HepG2 (cell line): ENCODE measurements around the gene MARS1. TPM values are rescaled to one million over a fixed set of nuclear protein-coding genes. Genes with fewer than 3 reads are reported as not detected.

Source experiments
- ATAC-seq: fragments of 200-7000 bp; cut with Tn5 transposase; 3 replicates; pipeline ENCODE4 v1.9.1; 2020; ENCODE audit warnings: mild to moderate bottlenecking, moderate library complexity
- BruUV-seq: library from RNA; stranded (reverse); fragments of 400-500 nt; replicated peaks from 2 replicates; lab custom pipeline; 2021; lab: Mats Ljungman, UMichigan
- CTCF ChIA-PET: fragments of 300-600 bp; formaldehyde crosslinking; extraction: SDS; loops from one replicate; lab custom pipeline; 2021; ENCODE audit warnings: low total read pairs, inconsistent platforms, low intra/inter-chr PET ratio; lab: Yijun Ruan, JAX
- POLR2A ChIA-PET: fragments of 350-600 bp; sonication (Branson Sonifier 250); formaldehyde crosslinking; loops from one replicate; lab custom pipeline; 2020; ENCODE audit warnings: antibody characterized with exemption, inconsistent platforms; lab: Yijun Ruan, JAX
- DNase-seq: peaks from one replicate; pipeline ENCODE4 v3.0.0-alpha.2; 2015; ENCODE audit warnings: low spot score
- FAIRE-seq: peaks from 3 replicates; lab custom pipeline; 2011; peaks lifted over from hg19 to GRCh38; lab: Jason Lieb, UNC
- H2AFZ ChIP-seq: one replicate; pipeline ENCODE4 v1.6.1; 2011; ENCODE audit warnings: low read length, inconsistent platforms
- H3K27ac ChIP-seq: fragments of 300-600 bp; 3 replicates; pipeline ENCODE4 v1.8.0; 2011; ENCODE audit warnings: mixed run types, mild to moderate bottlenecking, mixed read lengths, low read length, inconsistent platforms; ENCODE audit not compliant: insufficient read depth; ENCODE audit errors: extremely low read length
- H3K27me3 ChIP-seq, 2 experiments: fragments of 200-600 bp in 1 of 2; 2 replicates in 1 of 2; 3 replicates in 1 of 2; pipeline versions ENCODE4 v1.6.0 to v1.8.0; 2011; ENCODE audit warnings: low read length in 2 of 2, mild to moderate bottlenecking in 2 of 2, moderate library complexity in 2 of 2, inconsistent platforms in 1 of 2; ENCODE audit not compliant: insufficient read depth in 2 of 2, control insufficient read depth in 1 of 2
- H3K36me3 ChIP-seq, 2 experiments: fragments of 200-600 bp in 1 of 2; replicated peaks in 1 of 2; 2 replicates in 1 of 2; 3 replicates in 1 of 2; pipeline versions ENCODE4 v1.5.1 to v1.8.0; 2011; ENCODE audit warnings: low read length in 2 of 2, inconsistent platforms in 1 of 2; ENCODE audit not compliant: insufficient read depth in 2 of 2, control insufficient read depth in 1 of 2
- H3K4me1 ChIP-seq: 2 replicates; pipeline ENCODE4 v1.5.1; 2012; ENCODE audit warnings: low read length, inconsistent platforms; ENCODE audit not compliant: insufficient read depth
- H3K4me2 ChIP-seq: 2 replicates; pipeline ENCODE4 v1.6.0; 2011; ENCODE audit warnings: low read depth, low read length, inconsistent platforms
- H3K4me3 ChIP-seq, 3 experiments: fragments of 200-600 bp in 1 of 3; sonication (generic), shearing (Covaris generic) in 1 of 3; replicated peaks in 1 of 3; 2 replicates each; pipeline ENCODE4 v1.5.1; 2011 to 2016; ENCODE audit warnings: low read length in 3 of 3, inconsistent platforms in 2 of 3, low read depth in 2 of 3, mild to moderate bottlenecking in 2 of 3, control low read depth in 1 of 3, mixed read lengths in 1 of 3; ENCODE audit not compliant: insufficient read depth in 1 of 3
- H3K79me2 ChIP-seq: one replicate; pipeline ENCODE4 v1.6.1; 2011; ENCODE audit warnings: low read length, inconsistent platforms; ENCODE audit not compliant: insufficient read depth
- H3K9ac ChIP-seq: 2 replicates; pipeline ENCODE4 v1.6.0; 2011; ENCODE audit warnings: mild to moderate bottlenecking, low read depth, low read length, inconsistent platforms; ENCODE audit not compliant: insufficient read depth
- H3K9me3 ChIP-seq: 2 replicates; pipeline ENCODE4 v1.5.1; 2012; ENCODE audit warnings: mild to moderate bottlenecking, low read length
- H4K20me1 ChIP-seq: 2 replicates; pipeline ENCODE4 v1.6.0; 2011; ENCODE audit warnings: inconsistent platforms, mild to moderate bottlenecking, low read length, moderate library complexity; ENCODE audit not compliant: insufficient read depth
- AFF4 ChIP-seq: sonication (generic); formaldehyde crosslinking; IDR thresholded peaks from 2 replicates; pipeline ENCODE4 v1.4.0; 2020; ENCODE audit warnings: missing genetic modification reagents
- AGO2 ChIP-seq: fragments of 200-400 bp; formaldehyde crosslinking; optimal IDR thresholded peaks from 2 replicates; pipeline ENCODE3; 2017; ENCODE audit warnings: mild to moderate bottlenecking, low read depth, low read length, moderate library complexity
- CREB3 ChIP-seq: sonication (generic); formaldehyde crosslinking; IDR thresholded peaks from 2 replicates; pipeline ENCODE4 v1.5.0; 2020; ENCODE audit warnings: missing genetic modification reagents
- EHMT2 ChIP-seq: fragments of 200-600 bp; sonication (generic); IDR thresholded peaks from 2 replicates; pipeline ENCODE4 v1.7.0; 2017; ENCODE audit warnings: antibody characterized with exemption, low read depth, low read length, borderline replicate concordance
- HCFC1 ChIP-seq: fragments of 150-350 bp; IDR thresholded peaks from 2 replicates; pipeline ENCODE4 v1.6.1; 2014; ENCODE audit warnings: low read depth, low read length
- MIER3 ChIP-seq: IDR thresholded peaks from 2 replicates; pipeline ENCODE4 v1.6.1; 2016; ENCODE audit warnings: missing compliant biosample characterization, borderline replicate concordance
- RAD21 ChIP-seq: fragments of 450-650 bp; formaldehyde crosslinking; IDR thresholded peaks from 2 replicates; pipeline ENCODE4 v1.5.0; 2020; ENCODE audit warnings: mild to moderate bottlenecking
- RBM39 ChIP-seq: fragments of 200-400 bp; formaldehyde crosslinking; IDR thresholded peaks from one replicate; pipeline ENCODE4 v1.6.1; 2018; ENCODE audit warnings: antibody characterized with exemption, mild to moderate bottlenecking, low read depth, low read length; ENCODE audit not compliant: poor library complexity, severe bottlenecking
- RXRA ChIP-seq: sonication (generic); formaldehyde crosslinking; IDR thresholded peaks from 2 replicates; pipeline ENCODE4 v1.5.1; 2020; ENCODE audit warnings: missing genetic modification reagents
- SOX13 ChIP-seq, 3 experiments: fragments of 450-650 bp in 1 of 3; sonication (generic) in 1 of 3; formaldehyde crosslinking in 1 of 3; IDR thresholded peaks in 2 of 3; conservative IDR thresholded peaks in 1 of 3; 2 replicates each; pipeline versions ENCODE4 v1.5.0 to v1.6.1; 2016 to 2020; ENCODE audit warnings: antibody characterized with exemption in 1 of 3, mild to moderate bottlenecking in 1 of 3, missing compliant biosample characterization in 1 of 3, missing genetic modification reagents in 1 of 3, moderate library complexity in 1 of 3
- ZMYM2 ChIP-seq: sonication (generic); formaldehyde crosslinking; IDR thresholded peaks from 2 replicates; pipeline ENCODE4 v1.8.0; 2022; ENCODE audit warnings: mild to moderate bottlenecking, missing genetic modification reagents
- ZNF576 ChIP-seq: sonication (generic); formaldehyde crosslinking; IDR thresholded peaks from 2 replicates; pipeline ENCODE4 v1.4.0; 2020; ENCODE audit warnings: mild to moderate bottlenecking, missing genetic modification reagents
- ZNF672 ChIP-seq: sonication (generic); formaldehyde crosslinking; IDR thresholded peaks from 2 replicates; pipeline ENCODE4 v1.8.1; 2022; ENCODE audit warnings: missing genetic modification reagents
- WGBS: methylation state at CpG from one replicate; pipeline ENCODE4 v1.1.6; 2017; ENCODE audit warnings: low lambda C conversion rate; 5-methylcytosine and 5-hydroxymethylcytosine counted together
- in situ Hi-C: cut with HindIII; loops from 2 replicates; pipeline ENCODE4 v1.10.0; 2017; ENCODE audit warnings: low pct_unique_long_range_greater_than_20kb; ENCODE audit not compliant: extremely low pct_ligation_motif_present
- intact Hi-C: fragments of 100-400 bp; cut with micrococcal nuclease; formaldehyde crosslinking; loops from one replicate; pipeline ENCODE4 v1.10.0; 2022; ENCODE audit not compliant: unreplicated experiment
- polyA plus RNA-seq, 8 experiments: library from polyadenylated mRNA; depleted of rRNA in 3 of 8; stranded (reverse) in 7 of 8; unstranded in 1 of 8; fragments of >200 nt; fragmentation: Illumina TruSeq in 4 of 8; extraction: Trizol in 4 of 8; gene quantifications; 2 replicates each; pipeline versions ENCODE4 v1.2.1 to v1.2.3, GENCODE V29; 2011 to 2016; ENCODE audit warnings: low read depth in 4 of 8, missing spikeins in 1 of 8, mixed read lengths in 1 of 8; ENCODE audit not compliant: insufficient read depth in 1 of 8
- total RNA-seq, 5 experiments: library from RNA; depleted of rRNA; stranded (reverse); fragments of >200 nt; fragmentation: Illumina TruSeq; extraction: Trizol; gene quantifications; 2 replicates each; pipeline ENCODE4 v1.2.3, GENCODE V29; 2016; ENCODE audit warnings: low read depth in 1 of 5
- TF ChIP-seq, protein P1 (sequence below): sonication (generic); formaldehyde crosslinking; IDR thresholded peaks from 2 replicates; pipeline ENCODE4 v1.8.0; 2022; ENCODE audit warnings: low read depth, missing genetic modification reagents

MARS1 gene
- total and polyA plus RNA-seq, 2 of the 13 experiments (the other 11 are each of a cell fraction or from before 2014, with no cell fraction given), result 115 to 181 TPM

- in situ Hi-C loops, result no loop called here
- 75% methylated on average over 2 of the region's 2 CpGs for WGBS
- FAIRE-seq, result no peak
- no peak for TF ChIP-seq MIER3 (CRISPR knock-in tag)
- TF ChIP-seq RXRA (CRISPR knock-in tag), result no peak
- TF ChIP-seq RBM39, result no peak
- no peak for TF ChIP-seq ZNF576 (CRISPR knock-in tag)
- no peak for TF ChIP-seq ZMYM2
- no peak for TF ChIP-seq ZNF672 (CRISPR knock-in tag)
- no peak for TF ChIP-seq CREB3
- TF ChIP-seq EHMT2, result no peak
- no peak for TF ChIP-seq HCFC1
- no peak for TF ChIP-seq AFF4 (CRISPR knock-in tag)
- no peak for TF ChIP-seq SOX13 (IDR thresholded peaks at IDR 0.05)
- TF ChIP-seq SOX13 (CRISPR knock-in tag; conservative IDR thresholded peaks at IDR 0.05 in 1 of 2, IDR thresholded peaks at IDR 0.05 in 1 of 2), result no peak
- TF ChIP-seq, protein P1, sequence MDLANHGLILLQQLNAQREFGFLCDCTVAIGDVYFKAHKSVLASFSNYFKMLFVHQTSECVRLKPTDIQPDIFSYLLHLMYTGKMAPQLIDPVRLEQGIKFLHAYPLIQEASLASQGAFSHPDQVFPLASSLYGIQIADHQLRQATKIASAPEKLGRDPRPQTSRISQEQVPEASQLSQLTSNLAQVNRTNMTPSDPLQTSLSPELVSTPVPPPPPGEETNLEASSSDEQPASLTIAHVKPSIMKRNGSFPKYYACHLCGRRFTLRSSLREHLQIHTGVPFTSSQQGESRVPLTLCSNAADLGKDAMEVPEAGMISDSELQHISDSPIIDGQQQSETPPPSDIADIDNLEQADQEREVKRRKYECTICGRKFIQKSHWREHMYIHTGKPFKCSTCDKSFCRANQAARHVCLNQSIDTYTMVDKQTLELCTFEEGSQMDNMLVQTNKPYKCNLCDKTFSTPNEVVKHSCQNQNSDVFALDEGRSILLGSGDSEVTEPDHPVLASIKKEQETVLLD (CRISPR knock-in tag), result no peak
- no peak for TF ChIP-seq AGO2
- TF ChIP-seq RAD21 (CRISPR knock-in tag), result no peak
Observed at GRCh38 chr12:57548013-57548315, 60.1 kb downstream of the MARS1 start.

More at GRCh38 chr12:57548013-57548315, 60.1 kb downstream of the MARS1 start:
- intact Hi-C loops, result no loop called here
- Histone ChIP-seq H3K79me2 (peaks cover 20% of the 10 kb centered on the region), H4K20me1 (no peaks in the 10 kb centered on the region), H3K27ac (no peak overlapping the region), H2AFZ (no peak overlapping the region), H3K9ac (no peak overlapping the region), H3K4me1 (peaks cover 61% of the 10 kb centered on the region), H3K27me3 (peaks cover 1 to 27% of the 10 kb centered on the region in 2 experiments; a peak in 3 of 5 replicates), H3K36me3 (no peaks in the 10 kb centered on the region), H3K9me3 (no peaks in the 10 kb centered on the region), H3K4me3 (no peak overlapping the region), H3K4me2 (no peak overlapping the region)
- ChIA-PET POLR2A (interaction anchor here (1.0 kb wide), 1 partner anchor 29 kb away, joined by 3 read pairs; no protein-coding TSS in a partner anchor), CTCF (no interaction called here)
- no peak for ATAC-seq
- no peak for DNase-seq
- BruUV-seq, result no TSS peak
